ENCODE results near the gene CNOT3.

GRCh38 chr19:54188215-54188871 lies 50.8 kb downstream of the CNOT3 start:
- TF ChIP-seq, protein P1, sequence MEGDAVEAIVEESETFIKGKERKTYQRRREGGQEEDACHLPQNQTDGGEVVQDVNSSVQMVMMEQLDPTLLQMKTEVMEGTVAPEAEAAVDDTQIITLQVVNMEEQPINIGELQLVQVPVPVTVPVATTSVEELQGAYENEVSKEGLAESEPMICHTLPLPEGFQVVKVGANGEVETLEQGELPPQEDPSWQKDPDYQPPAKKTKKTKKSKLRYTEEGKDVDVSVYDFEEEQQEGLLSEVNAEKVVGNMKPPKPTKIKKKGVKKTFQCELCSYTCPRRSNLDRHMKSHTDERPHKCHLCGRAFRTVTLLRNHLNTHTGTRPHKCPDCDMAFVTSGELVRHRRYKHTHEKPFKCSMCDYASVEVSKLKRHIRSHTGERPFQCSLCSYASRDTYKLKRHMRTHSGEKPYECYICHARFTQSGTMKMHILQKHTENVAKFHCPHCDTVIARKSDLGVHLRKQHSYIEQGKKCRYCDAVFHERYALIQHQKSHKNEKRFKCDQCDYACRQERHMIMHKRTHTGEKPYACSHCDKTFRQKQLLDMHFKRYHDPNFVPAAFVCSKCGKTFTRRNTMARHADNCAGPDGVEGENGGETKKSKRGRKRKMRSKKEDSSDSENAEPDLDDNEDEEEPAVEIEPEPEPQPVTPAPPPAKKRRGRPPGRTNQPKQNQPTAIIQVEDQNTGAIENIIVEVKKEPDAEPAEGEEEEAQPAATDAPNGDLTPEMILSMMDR (IDR thresholded peaks at IDR 0.05): no peak
- no peak for TF ChIP-seq POLR2A (IDR thresholded peaks at IDR 0.05)

All from adrenal gland (tissue), 5 donors.